ENCODE data around the gene GAP43. TPM values are rescaled to one million over a fixed set of nuclear protein-coding genes. Genes with fewer than 3 reads are reported as not detected.

GAP43 gene
- total RNA-seq, 1 donor from 2014 or later = 16.1 TPM

- Mint-ChIP-seq H3K4me3 (ENCODE audit: unreplicated experiment) (no peak overlapping the region), H3K36me3 (ENCODE audit: low read depth, unreplicated experiment) (no peaks in the 10 kb centered on the region), H3K27ac (ENCODE audit: unreplicated experiment) (no peak overlapping the region), H3K27me3 (ENCODE audit: unreplicated experiment) (peaks cover 2% of the 10 kb centered on the region), H3K9me3 (ENCODE audit: unreplicated experiment) (no peaks in the 10 kb centered on the region), H3K4me1 (ENCODE audit: unreplicated experiment) (peaks cover 4% of the 10 kb centered on the region)
- no peak for TF ChIP-seq CTCF (IDR thresholded peaks at IDR 0.05; ENCODE audit: unreplicated experiment)
- no peak for DNase-seq (ENCODE audit: low spot score)
Observed at GRCh38 chr3:115698851-115699591, 75.7 kb downstream of the GAP43 start.

- Mint-ChIP-seq H3K4me3 (ENCODE audit: unreplicated experiment) (no peak overlapping the region), H3K27ac (ENCODE audit: unreplicated experiment) (no peak overlapping the region), H3K36me3 (ENCODE audit: low read depth, unreplicated experiment) (no peaks in the 10 kb centered on the region), H3K4me1 (ENCODE audit: unreplicated experiment) (peaks cover 4% of the 10 kb centered on the region), H3K9me3 (ENCODE audit: unreplicated experiment) (no peaks in the 10 kb centered on the region), H3K27me3 (ENCODE audit: unreplicated experiment) (peaks cover 2% of the 10 kb centered on the region)
- DNase-seq (ENCODE audit: low spot score) = no peak
- no peak for TF ChIP-seq CTCF (IDR thresholded peaks at IDR 0.05; ENCODE audit: unreplicated experiment)
Observed at GRCh38 chr3:115699706-115700105, 76.4 kb downstream of the GAP43 start.

GRCh38 chr3:115702598-115702997 lies 79.3 kb downstream of the GAP43 start:
- H3K9me3 Mint-ChIP-seq (ENCODE audit: unreplicated experiment) = no peaks in the 10 kb centered on the region
- no peak for TF ChIP-seq CTCF (IDR thresholded peaks at IDR 0.05; ENCODE audit: unreplicated experiment)
- H3K36me3 Mint-ChIP-seq (ENCODE audit: low read depth, unreplicated experiment) = no peaks in the 10 kb centered on the region
- H3K27ac Mint-ChIP-seq (ENCODE audit: unreplicated experiment) = no peak overlapping the region
- no peak overlapping the region for H3K4me3 Mint-ChIP-seq (ENCODE audit: unreplicated experiment)
- H3K4me1 Mint-ChIP-seq (ENCODE audit: unreplicated experiment) = peaks cover 4% of the 10 kb centered on the region
- DNase-seq (ENCODE audit: low spot score) = no peak
- H3K27me3 Mint-ChIP-seq (ENCODE audit: unreplicated experiment) = no peaks in the 10 kb centered on the region

- DNase-seq (ENCODE audit: low spot score) = no peak
- H3K9me3 Mint-ChIP-seq (ENCODE audit: unreplicated experiment) = no peaks in the 10 kb centered on the region
- TF ChIP-seq CTCF (IDR thresholded peaks at IDR 0.05; ENCODE audit: unreplicated experiment) = no peak
- no peaks in the 10 kb centered on the region for H3K4me1 Mint-ChIP-seq (ENCODE audit: unreplicated experiment)
- no peaks in the 10 kb centered on the region for H3K36me3 Mint-ChIP-seq (ENCODE audit: low read depth, unreplicated experiment)
- no peak overlapping the region for H3K4me3 Mint-ChIP-seq (ENCODE audit: unreplicated experiment)
- H3K27ac Mint-ChIP-seq (ENCODE audit: unreplicated experiment) = no peak overlapping the region
- H3K27me3 Mint-ChIP-seq (ENCODE audit: unreplicated experiment) = peaks cover 1% of the 10 kb centered on the region
Observed at GRCh38 chr3:115704661-115705338, 81.5 kb downstream of the GAP43 start.

- Mint-ChIP-seq H3K4me3 (ENCODE audit: unreplicated experiment) (no peak overlapping the region), H3K27me3 (ENCODE audit: unreplicated experiment) (peaks cover 1% of the 10 kb centered on the region), H3K4me1 (ENCODE audit: unreplicated experiment) (no peaks in the 10 kb centered on the region), H3K36me3 (ENCODE audit: low read depth, unreplicated experiment) (no peaks in the 10 kb centered on the region), H3K27ac (ENCODE audit: unreplicated experiment) (no peak overlapping the region), H3K9me3 (ENCODE audit: unreplicated experiment) (no peaks in the 10 kb centered on the region)
- DNase-seq (ENCODE audit: low spot score) = no peak
- no peak for TF ChIP-seq CTCF (IDR thresholded peaks at IDR 0.05; ENCODE audit: unreplicated experiment)
Observed at GRCh38 chr3:115706311-115706829, 83.1 kb downstream of the GAP43 start.

Measured in endothelial cell (in vitro differentiated cells).